Dendritic cell treated with granulocyte-macrophage colony-stimulating factor and Interleukin-4, amounts not matched to agents 40 ng/mL and 50 ng/mL, for 4 days (primary cell): ENCODE measurements around the gene TFB2M.

Experiments used
- H3K27ac Mint-ChIP-seq: one replicate; pipeline ENCODE4 v1.8.0; 2022; ENCODE audit warnings: mild to moderate bottlenecking, mixed read lengths
- H3K27me3 Mint-ChIP-seq: one replicate; pipeline ENCODE4 v1.8.0; 2022; ENCODE audit warnings: mild to moderate bottlenecking, mixed read lengths
- H3K36me3 Mint-ChIP-seq: one replicate; pipeline ENCODE4 v1.8.0; 2022; ENCODE audit warnings: low read depth, mixed read lengths
- H3K4me1 Mint-ChIP-seq: one replicate; pipeline ENCODE4 v1.8.0; 2022; ENCODE audit warnings: low read depth, mixed read lengths
- H3K4me3 Mint-ChIP-seq: one replicate; pipeline ENCODE4 v1.8.0; 2022; ENCODE audit warnings: mild to moderate bottlenecking, moderate library complexity, mixed read lengths
- H3K9me3 Mint-ChIP-seq: one replicate; pipeline ENCODE4 v1.8.0; 2022; ENCODE audit warnings: mixed read lengths
- intact Hi-C: fragments of 100-400 bp; cut with micrococcal nuclease; formaldehyde crosslinking; loops from one replicate; pipeline ENCODE4 v1.15.0; 2022

The TFB2M gene

DNA sequence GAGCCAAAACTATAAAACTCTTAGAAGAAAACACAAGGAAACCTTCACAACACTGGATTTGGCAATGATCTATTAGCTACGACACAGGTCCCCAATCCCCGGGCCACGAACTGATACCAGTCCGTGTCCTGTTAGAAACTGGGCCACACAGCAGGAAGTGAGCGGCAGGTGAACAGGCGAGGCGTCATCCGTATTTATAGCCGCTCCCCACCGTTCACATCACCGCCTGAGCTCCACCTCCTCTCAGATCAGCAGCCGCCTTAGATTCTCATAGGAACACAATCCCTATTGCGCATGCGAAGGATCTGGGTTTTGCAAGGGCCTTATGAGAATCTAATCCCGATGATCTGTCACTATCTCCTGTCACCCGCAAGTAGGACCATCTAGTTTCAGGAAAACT lies 11.9 kb downstream of the TFB2M start:
- no peaks in the 10 kb centered on the region for H3K9me3 Mint-ChIP-seq
- no peak overlapping the region for H3K27ac Mint-ChIP-seq
- no peaks in the 10 kb centered on the region for H3K4me1 Mint-ChIP-seq
- peaks cover 97% of the 10 kb centered on the region for H3K36me3 Mint-ChIP-seq
- intact Hi-C loops: no loop called here
- no peaks in the 10 kb centered on the region for H3K27me3 Mint-ChIP-seq
- no peak overlapping the region for H3K4me3 Mint-ChIP-seq

GRCh38 chr1:246552110-246552509 lies 14.0 kb downstream of the TFB2M start:
- Mint-ChIP-seq H3K4me3 (no peak overlapping the region), H3K27me3 (no peaks in the 10 kb centered on the region), H3K9me3 (no peaks in the 10 kb centered on the region), H3K36me3 (peaks cover 89% of the 10 kb centered on the region), H3K4me1 (no peaks in the 10 kb centered on the region), H3K27ac (no peak overlapping the region)
- intact Hi-C loops: no loop called here

DNA sequence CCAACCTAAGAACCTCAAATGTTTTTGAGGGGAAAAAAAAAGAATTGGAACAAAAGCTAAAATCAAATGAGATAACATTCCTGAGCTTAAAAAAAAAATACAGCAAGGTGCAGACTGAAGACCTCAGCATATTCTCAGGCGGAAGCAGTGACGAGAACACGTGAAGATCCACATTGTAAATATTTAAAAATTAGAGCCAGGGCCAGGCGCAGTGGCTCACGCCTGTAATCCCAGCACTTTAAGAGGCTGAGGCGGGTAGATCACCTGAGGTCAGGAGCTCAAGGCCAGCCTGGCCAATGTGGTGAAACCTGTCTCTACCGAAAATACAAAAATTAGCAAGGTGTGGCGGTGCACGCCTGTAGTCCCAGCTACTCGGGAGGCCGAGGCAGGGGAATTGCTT lies 15.7 kb downstream of the TFB2M start:
- Mint-ChIP-seq H3K27me3 (no peaks in the 10 kb centered on the region), H3K4me3 (no peak overlapping the region), H3K27ac (no peak overlapping the region), H3K36me3 (peaks cover 87% of the 10 kb centered on the region), H3K9me3 (no peaks in the 10 kb centered on the region), H3K4me1 (no peaks in the 10 kb centered on the region)
- intact Hi-C loops: no loop called here

DNA sequence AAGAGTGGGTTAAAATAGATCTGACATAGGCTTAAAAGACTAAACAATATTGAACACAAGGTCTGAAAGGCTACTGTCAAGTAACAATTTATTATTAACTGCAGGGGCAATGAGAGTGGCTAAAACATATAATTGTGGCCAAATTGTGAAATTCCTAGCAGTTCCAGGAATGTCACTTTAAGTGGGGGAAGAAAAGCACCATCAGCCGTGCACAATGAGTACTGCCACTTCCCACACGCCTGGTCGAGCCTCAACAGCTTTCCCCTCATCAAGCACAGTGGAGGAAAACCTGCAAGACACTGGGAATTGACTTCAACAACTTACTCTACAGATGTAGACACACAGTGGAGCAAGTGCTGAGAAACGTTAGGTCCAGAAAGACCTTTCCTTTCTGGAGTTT lies 16.4 kb downstream of the TFB2M start:
- no peak overlapping the region for H3K27ac Mint-ChIP-seq
- no peaks in the 10 kb centered on the region for H3K4me1 Mint-ChIP-seq

GRCh38 chr1:246544001-246544400 lies 22.1 kb downstream of the TFB2M start:
- H3K36me3 Mint-ChIP-seq: peaks cover 80% of the 10 kb centered on the region
- H3K27ac Mint-ChIP-seq: no peak overlapping the region
- intact Hi-C loops: no loop called here
- H3K4me1 Mint-ChIP-seq: no peaks in the 10 kb centered on the region
- H3K9me3 Mint-ChIP-seq: no peaks in the 10 kb centered on the region
- H3K27me3 Mint-ChIP-seq: no peaks in the 10 kb centered on the region
- no peak overlapping the region for H3K4me3 Mint-ChIP-seq

More for the DNA sequence above, 16.4 kb downstream of the TFB2M start:
- Mint-ChIP-seq H3K9me3 (no peaks in the 10 kb centered on the region), H3K27me3 (no peaks in the 10 kb centered on the region), H3K36me3 (peaks cover 87% of the 10 kb centered on the region), H3K4me3 (no peak overlapping the region)
- intact Hi-C loops: no loop called here

GRCh38 chr1:246540738-246541491 lies 25.1 kb downstream of the TFB2M start:
- H3K9me3 Mint-ChIP-seq: no peaks in the 10 kb centered on the region

GRCh38 chr1:246537887-246538286 lies 28.2 kb downstream of the TFB2M start:
- H3K27ac Mint-ChIP-seq: no peak overlapping the region
- H3K4me1 Mint-ChIP-seq: no peaks in the 10 kb centered on the region
- no peak overlapping the region for H3K4me3 Mint-ChIP-seq
- H3K9me3 Mint-ChIP-seq: no peaks in the 10 kb centered on the region
- peaks cover 34% of the 10 kb centered on the region for H3K36me3 Mint-ChIP-seq
- intact Hi-C loops: no loop called here
- H3K27me3 Mint-ChIP-seq: no peaks in the 10 kb centered on the region

More at GRCh38 chr1:246540738-246541491, 25.1 kb downstream of the TFB2M start:
- intact Hi-C loops: no loop called here
- H3K36me3 Mint-ChIP-seq: peaks cover 64% of the 10 kb centered on the region
- no peak overlapping the region for H3K27ac Mint-ChIP-seq
- no peak overlapping the region for H3K4me3 Mint-ChIP-seq
- H3K4me1 Mint-ChIP-seq: no peaks in the 10 kb centered on the region
- no peaks in the 10 kb centered on the region for H3K27me3 Mint-ChIP-seq

- Mint-ChIP-seq H3K4me3 (no peak overlapping the region), H3K4me1 (no peaks in the 10 kb centered on the region), H3K27me3 (no peaks in the 10 kb centered on the region), H3K27ac (no peak overlapping the region), H3K36me3 (peaks cover 30% of the 10 kb centered on the region), H3K9me3 (no peaks in the 10 kb centered on the region)
- intact Hi-C loops: no loop called here
These were observed 28.6 kb downstream of the TFB2M start for GRCh38 chr1:246537441-246537840.

- peaks cover 3% of the 10 kb centered on the region for H3K36me3 Mint-ChIP-seq
- no peak overlapping the region for H3K27ac Mint-ChIP-seq
- H3K27me3 Mint-ChIP-seq: no peaks in the 10 kb centered on the region
- intact Hi-C loops: no loop called here
- H3K9me3 Mint-ChIP-seq: peaks cover 28% of the 10 kb centered on the region
- no peak overlapping the region for H3K4me3 Mint-ChIP-seq
- H3K4me1 Mint-ChIP-seq: no peaks in the 10 kb centered on the region
These were observed 31.9 kb downstream of the TFB2M start for GRCh38 chr1:246534114-246534513.

DNA sequence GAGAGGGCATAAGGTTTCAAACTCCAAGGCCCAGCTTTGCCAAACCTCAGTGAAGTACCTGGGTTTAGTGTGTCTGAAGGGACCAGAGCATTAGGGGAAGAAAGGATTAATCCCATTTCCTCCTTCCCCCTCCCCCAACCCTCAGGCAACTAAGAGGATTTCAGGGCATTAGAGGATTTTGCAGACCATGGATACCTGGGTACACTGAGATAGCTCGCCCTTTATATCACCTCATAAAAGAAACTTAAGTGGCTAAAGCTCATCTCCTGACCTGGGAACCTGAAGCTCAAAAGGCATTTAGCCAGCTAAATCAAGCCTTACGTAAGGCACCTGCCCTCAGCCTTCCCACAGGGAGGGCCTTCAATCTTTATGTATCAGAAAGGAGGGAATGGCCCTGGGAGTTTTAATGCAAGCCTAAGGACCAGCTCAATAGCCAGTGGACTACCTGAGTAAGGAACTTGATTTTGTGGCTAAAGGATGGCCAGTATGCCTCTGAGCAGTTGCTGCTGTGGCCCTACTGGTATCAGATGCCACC lies 32.6 kb downstream of the TFB2M start:
- Mint-ChIP-seq H3K9me3 (peaks cover 33% of the 10 kb centered on the region), H3K27me3 (no peaks in the 10 kb centered on the region), H3K4me1 (no peaks in the 10 kb centered on the region), H3K36me3 (no peaks in the 10 kb centered on the region), H3K27ac (no peak overlapping the region), H3K4me3 (no peak overlapping the region)
- intact Hi-C loops: no loop called here

- intact Hi-C loops: no loop called here
- Mint-ChIP-seq H3K27ac (no peak overlapping the region), H3K27me3 (no peaks in the 10 kb centered on the region), H3K4me3 (no peak overlapping the region), H3K36me3 (no peaks in the 10 kb centered on the region), H3K9me3 (peaks cover 42% of the 10 kb centered on the region), H3K4me1 (peaks cover under 1% of the 10 kb centered on the region)
These were observed 33.5 kb downstream of the TFB2M start for GRCh38 chr1:246532519-246532918.

DNA sequence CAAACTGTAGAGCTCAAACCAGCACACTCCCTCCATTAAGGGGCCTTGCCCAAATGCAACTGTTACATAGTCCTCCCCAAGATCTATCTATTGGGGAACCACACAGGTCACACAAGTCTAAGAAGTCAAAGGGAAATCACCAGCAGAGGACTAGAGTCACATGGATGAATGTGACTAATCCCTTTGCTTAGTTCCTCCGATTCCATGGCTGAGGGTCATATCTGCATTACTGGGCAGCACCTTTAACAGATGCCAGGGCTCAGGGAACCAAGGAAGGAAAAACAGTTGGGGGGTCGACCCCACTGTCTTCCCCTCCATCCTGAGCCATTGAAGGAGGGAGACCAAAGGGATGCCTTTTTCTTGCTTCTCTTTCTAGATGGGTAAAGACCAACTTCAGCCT lies 35.6 kb downstream of the TFB2M start:
- Mint-ChIP-seq H3K36me3 (no peaks in the 10 kb centered on the region), H3K27ac (no peak overlapping the region), H3K4me1 (peaks cover 5% of the 10 kb centered on the region), H3K4me3 (no peak overlapping the region), H3K9me3 (peaks cover 54% of the 10 kb centered on the region), H3K27me3 (no peaks in the 10 kb centered on the region)
- intact Hi-C loops: no loop called here

GRCh38 chr1:246528933-246529731 lies 36.9 kb downstream of the TFB2M start:
- Mint-ChIP-seq H3K36me3 (no peaks in the 10 kb centered on the region), H3K4me1 (peaks cover 5% of the 10 kb centered on the region), H3K9me3 (peaks cover 54% of the 10 kb centered on the region), H3K27ac (no peak overlapping the region), H3K4me3 (no peak overlapping the region), H3K27me3 (no peaks in the 10 kb centered on the region)
- intact Hi-C loops: no loop called here

DNA sequence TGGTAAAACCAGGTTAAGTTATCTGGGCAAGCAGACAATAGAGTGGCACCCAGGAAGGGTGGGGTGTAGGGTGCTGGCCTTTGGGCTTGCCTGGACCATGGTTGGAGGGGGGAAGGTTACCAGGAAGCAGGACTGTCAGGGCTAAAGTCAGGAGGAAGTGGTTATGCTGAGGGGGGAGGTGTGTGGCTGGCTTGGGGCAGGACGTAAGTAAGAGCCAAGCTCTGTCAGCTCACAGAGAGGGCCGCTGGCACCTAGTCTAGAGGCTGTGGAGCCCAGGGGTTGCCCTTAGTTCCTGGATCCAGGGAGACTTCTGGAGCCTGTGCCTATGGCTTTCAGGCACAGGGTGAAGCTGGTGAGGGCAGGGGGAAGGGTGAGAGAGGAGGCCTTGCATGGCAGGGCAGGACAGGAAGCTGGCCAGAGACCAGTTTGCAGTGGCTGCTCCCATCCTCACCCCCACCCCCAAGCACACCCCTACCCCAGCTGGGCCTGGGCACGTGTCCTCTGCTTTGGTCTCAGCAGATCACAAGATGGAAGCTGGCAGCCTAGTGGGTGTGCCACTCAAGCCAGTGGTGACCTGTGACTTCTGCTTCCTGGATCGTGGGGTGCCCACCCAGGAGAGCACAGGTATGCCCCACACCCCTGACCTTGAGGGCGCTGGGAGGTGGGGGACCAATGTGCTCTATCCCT lies 38.5 kb downstream of the TFB2M start:
- Mint-ChIP-seq H3K27ac (no peak overlapping the region), H3K36me3 (no peaks in the 10 kb centered on the region), H3K9me3 (peaks cover 54% of the 10 kb centered on the region), H3K27me3 (no peaks in the 10 kb centered on the region), H3K4me1 (peaks cover 5% of the 10 kb centered on the region), H3K4me3 (no peak overlapping the region)
- intact Hi-C loops: no loop called here
